ENCODE data around the gene CLEC16A. TPM values are rescaled to one million over a fixed set of nuclear protein-coding genes. Genes with fewer than 3 reads are reported as not detected.

Gene CLEC16A
- polyA plus RNA-seq, 3 donors: 3.4 to 12.0 (median 5.8) TPM

DNA sequence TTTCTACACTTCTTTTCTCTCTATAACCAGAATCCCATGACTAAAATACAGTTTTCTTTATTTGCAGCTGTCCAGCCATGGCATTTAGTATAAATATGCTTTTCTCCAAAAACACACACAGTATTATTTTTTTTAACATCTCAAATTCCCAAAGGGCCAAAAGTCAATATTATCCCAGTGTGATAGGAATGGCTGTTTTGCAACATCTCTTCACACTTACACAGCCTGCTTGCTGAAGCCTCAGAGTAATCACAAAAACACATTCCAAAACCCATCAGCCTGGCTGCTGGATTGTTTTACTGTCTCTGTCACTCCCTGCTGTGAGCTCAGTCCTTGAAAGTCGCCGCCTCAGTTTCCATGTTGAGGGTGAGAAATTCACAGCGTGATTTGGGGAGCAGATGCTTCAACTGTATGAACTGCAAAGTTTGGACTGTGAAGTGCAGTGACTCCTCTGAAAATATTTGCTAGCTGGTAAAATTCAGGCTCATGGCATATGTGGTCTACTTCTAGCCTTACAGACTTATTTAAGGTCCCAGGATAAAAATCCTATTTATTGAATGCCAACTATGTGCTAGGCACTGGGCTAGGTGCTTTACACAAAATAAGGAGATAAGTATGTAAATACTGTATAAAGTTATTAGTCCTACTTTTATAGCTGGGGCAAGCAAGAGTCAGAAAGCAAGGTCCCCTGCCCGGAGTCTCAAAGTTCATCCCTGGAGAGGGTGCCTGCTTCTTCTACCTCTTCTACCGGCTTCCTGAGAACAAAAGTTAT is 195.1 kb downstream of the CLEC16A start:
- H3K9me3 Mint-ChIP-seq: no peaks in the 10 kb centered on the region
- no peak overlapping the region for H2AFZ ChIP-seq (ENCODE audit: insufficient read depth, low read depth, low read length, poor library complexity, severe bottlenecking)
- no peak for DNase-seq
- no peak overlapping the region for H3K9ac ChIP-seq (ENCODE audit: insufficient read depth, low read length, poor library complexity, severe bottlenecking)
- intact Hi-C loops (cut with micrococcal nuclease): loop anchor here in 1 of 2 donors (10.0 kb wide), 1 partner anchor 155 kb away; no protein-coding TSS in a partner anchor
- H3K4me3 ChIP-seq (replicated peaks in 1 of 3; ENCODE audit: low read depth in 2 of 3, low read length in 3 of 3): no peak overlapping the region
- TF ChIP-seq, protein P1, sequence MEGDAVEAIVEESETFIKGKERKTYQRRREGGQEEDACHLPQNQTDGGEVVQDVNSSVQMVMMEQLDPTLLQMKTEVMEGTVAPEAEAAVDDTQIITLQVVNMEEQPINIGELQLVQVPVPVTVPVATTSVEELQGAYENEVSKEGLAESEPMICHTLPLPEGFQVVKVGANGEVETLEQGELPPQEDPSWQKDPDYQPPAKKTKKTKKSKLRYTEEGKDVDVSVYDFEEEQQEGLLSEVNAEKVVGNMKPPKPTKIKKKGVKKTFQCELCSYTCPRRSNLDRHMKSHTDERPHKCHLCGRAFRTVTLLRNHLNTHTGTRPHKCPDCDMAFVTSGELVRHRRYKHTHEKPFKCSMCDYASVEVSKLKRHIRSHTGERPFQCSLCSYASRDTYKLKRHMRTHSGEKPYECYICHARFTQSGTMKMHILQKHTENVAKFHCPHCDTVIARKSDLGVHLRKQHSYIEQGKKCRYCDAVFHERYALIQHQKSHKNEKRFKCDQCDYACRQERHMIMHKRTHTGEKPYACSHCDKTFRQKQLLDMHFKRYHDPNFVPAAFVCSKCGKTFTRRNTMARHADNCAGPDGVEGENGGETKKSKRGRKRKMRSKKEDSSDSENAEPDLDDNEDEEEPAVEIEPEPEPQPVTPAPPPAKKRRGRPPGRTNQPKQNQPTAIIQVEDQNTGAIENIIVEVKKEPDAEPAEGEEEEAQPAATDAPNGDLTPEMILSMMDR (IDR thresholded peaks at IDR 0.05): no peak
- peaks cover 53% of the 10 kb centered on the region in 2 donors for H3K36me3 Mint-ChIP-seq
- no peaks in the 10 kb centered on the region for H3K27me3 ChIP-seq (ENCODE audit: control insufficient read depth in 2 of 2, insufficient read depth in 2 of 2, low read length in 2 of 2)
- WGBS (ENCODE audit: insufficient coverage): 100% methylated on average over 2 of the region's 5 CpGs
- H3K4me3 Mint-ChIP-seq: no peak overlapping the region
- H3K9me3 ChIP-seq (replicated peaks in 1 of 2; ENCODE audit: control insufficient read depth in 1 of 2, insufficient read depth in 1 of 2, low read length in 2 of 2): no peaks in the 10 kb centered on the region
- peaks cover 0 to 22% of the 10 kb centered on the region in 2 donors for H3K36me3 ChIP-seq (replicated peaks in 1 of 2; ENCODE audit: control insufficient read depth in 1 of 2, insufficient read depth in 2 of 2, low read length in 2 of 2)
- peaks cover 38% of the 10 kb centered on the region for H3K4me1 Mint-ChIP-seq
- H4K20me1 ChIP-seq (ENCODE audit: insufficient read depth, low read length): no peaks in the 10 kb centered on the region
- H3K4me1 ChIP-seq (ENCODE audit: control insufficient read depth in 1 of 2, insufficient read depth in 2 of 2, low read length in 2 of 2): peaks cover 14 to 22% of the 10 kb centered on the region in 2 donors
- peaks cover 0 to 4% (median 0%) of the 10 kb centered on the region in 3 donors for H3K27me3 Mint-ChIP-seq (ENCODE audit: low read depth in 3 of 3)
- no peak overlapping the region for H3K4me2 ChIP-seq (replicated peaks; ENCODE audit: extremely low read depth, low read length, poor library complexity, severe bottlenecking)
- H3K27ac Mint-ChIP-seq: peak overlapping the region in 1 of 7 donors; percentile 14
- no peaks in the 10 kb centered on the region for H3K79me2 ChIP-seq (ENCODE audit: insufficient read depth, low read length)
- H3K27ac ChIP-seq (ENCODE audit: low read depth in 1 of 2, low read length in 2 of 2): no peak overlapping the region

DNA sequence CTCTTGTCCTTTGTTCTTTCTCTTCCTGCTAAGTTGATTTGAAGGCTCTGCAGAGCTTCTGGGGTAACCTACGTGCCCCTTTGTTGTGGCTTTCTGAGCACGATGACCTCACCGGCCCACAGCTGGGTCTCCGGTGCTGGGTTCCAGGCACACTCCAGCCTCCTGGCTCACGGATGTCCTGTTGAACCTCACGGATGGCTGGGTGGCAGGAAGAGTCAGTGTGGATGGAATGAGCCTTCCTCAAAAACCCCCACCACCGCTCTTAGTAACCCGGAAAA is 195.7 kb downstream of the CLEC16A start:
- no peaks in the 10 kb centered on the region for H3K79me2 ChIP-seq (ENCODE audit: insufficient read depth, low read length)
- Mint-ChIP-seq H3K36me3 (peaks cover 53% of the 10 kb centered on the region in 2 donors), H3K4me1 (peaks cover 32% of the 10 kb centered on the region), H3K27me3 (ENCODE audit: low read depth in 3 of 3) (peaks cover 0 to 4% (median 0%) of the 10 kb centered on the region in 3 donors), H3K4me3 (no peak overlapping the region), H3K27ac (peak overlapping the region in 1 of 7 donors; percentile 9), H3K9me3 (no peaks in the 10 kb centered on the region)
- H3K4me2 ChIP-seq (replicated peaks; ENCODE audit: extremely low read depth, low read length, poor library complexity, severe bottlenecking): no peak overlapping the region
- intact Hi-C loops (cut with micrococcal nuclease): loop anchor here in 1 of 2 donors (10.0 kb wide), 1 partner anchor 155 kb away; no protein-coding TSS in a partner anchor
- no peaks in the 10 kb centered on the region for H3K9me3 ChIP-seq (replicated peaks in 1 of 2; ENCODE audit: control insufficient read depth in 1 of 2, insufficient read depth in 1 of 2, low read length in 2 of 2)
- DNase-seq: no peak
- H3K4me3 ChIP-seq (replicated peaks in 1 of 3; ENCODE audit: low read depth in 2 of 3, low read length in 3 of 3): no peak overlapping the region
- no peak overlapping the region for H2AFZ ChIP-seq (ENCODE audit: insufficient read depth, low read depth, low read length, poor library complexity, severe bottlenecking)
- H3K27ac ChIP-seq (ENCODE audit: low read depth in 1 of 2, low read length in 2 of 2): no peak overlapping the region
- TF ChIP-seq, protein P1 (IDR thresholded peaks at IDR 0.05): no peak
- WGBS (ENCODE audit: insufficient coverage): 100% methylated on average over 1 of the region's 8 CpGs
- peaks cover 9 to 17% of the 10 kb centered on the region in 2 donors for H3K4me1 ChIP-seq (ENCODE audit: control insufficient read depth in 1 of 2, insufficient read depth in 2 of 2, low read length in 2 of 2)
- H3K9ac ChIP-seq (ENCODE audit: insufficient read depth, low read length, poor library complexity, severe bottlenecking): no peak overlapping the region
- peaks cover 0 to 22% of the 10 kb centered on the region in 2 donors for H3K36me3 ChIP-seq (replicated peaks in 1 of 2; ENCODE audit: control insufficient read depth in 1 of 2, insufficient read depth in 2 of 2, low read length in 2 of 2)
- no peaks in the 10 kb centered on the region for H3K27me3 ChIP-seq (ENCODE audit: control insufficient read depth in 2 of 2, insufficient read depth in 2 of 2, low read length in 2 of 2)
- H4K20me1 ChIP-seq (ENCODE audit: insufficient read depth, low read length): no peaks in the 10 kb centered on the region

Data from CD14-positive monocyte (primary cell).